GM19463 (cell line): ENCODE measurements around the gene CTBP2.

Experiments
- ATAC-seq: cut with Tn5 transposase; IDR thresholded peaks from one replicate; pipeline ENCODE4 v1.9.1; 2021; ENCODE audit warnings: mild to moderate bottlenecking, moderate library complexity; ENCODE audit not compliant: unreplicated experiment

Gene CTBP2

GRCh38 chr10:125107166-125107949, 53.0 kb downstream of the CTBP2 start:
- no peak for ATAC-seq

GRCh38 chr10:125106586-125106985, 53.8 kb downstream of the CTBP2 start:
- ATAC-seq: no peak

GRCh38 chr10:125105706-125106255, 54.6 kb downstream of the CTBP2 start:
- ATAC-seq: no peak

GRCh38 chr10:125105155-125105554, 55.2 kb downstream of the CTBP2 start:
- no peak for ATAC-seq

- ATAC-seq: no peak
Measured at GRCh38 chr10:125104559-125104958, 55.8 kb downstream of the CTBP2 start.

DNA sequence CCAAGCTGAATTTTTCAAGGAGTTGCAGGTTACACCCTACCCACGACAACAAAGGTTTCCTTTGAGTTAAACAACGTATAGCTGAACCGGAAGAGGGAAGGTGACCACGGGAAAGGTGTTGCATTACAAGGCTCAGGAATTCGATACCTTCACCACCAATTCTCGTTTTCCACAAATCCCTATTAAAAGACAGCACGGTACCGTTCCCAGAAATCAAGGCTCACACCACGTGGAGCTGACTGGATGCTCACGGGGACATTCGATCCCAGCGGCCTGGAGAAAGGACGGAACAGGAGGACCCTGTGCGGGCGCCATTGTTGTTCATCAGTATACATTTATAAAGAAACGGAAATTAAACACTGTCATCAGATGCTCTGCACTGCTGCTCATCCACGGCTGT, 56.4 kb downstream of the CTBP2 start:
- ATAC-seq: no peak

GRCh38 chr10:125103466-125103865, 56.9 kb downstream of the CTBP2 start:
- no peak for ATAC-seq

DNA sequence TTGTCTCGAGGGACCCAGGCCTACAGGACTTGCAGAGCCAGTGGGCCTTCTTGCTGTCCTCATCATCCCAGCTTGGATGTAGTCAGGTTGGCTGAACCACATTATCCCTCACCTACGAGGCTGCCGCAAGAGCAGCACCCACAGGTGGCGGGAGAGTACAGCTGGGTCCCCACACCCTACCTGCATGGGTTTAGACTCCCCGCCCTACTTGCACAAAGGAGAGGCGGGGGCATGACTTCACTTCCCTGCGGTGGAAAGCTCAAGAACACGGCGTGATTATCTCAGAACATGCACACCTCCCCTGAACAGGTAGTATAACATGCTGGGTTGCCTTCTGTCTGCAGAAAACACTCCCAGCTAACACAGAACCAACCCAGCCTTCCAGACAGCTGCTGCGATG, 57.5 kb downstream of the CTBP2 start:
- ATAC-seq: no peak

DNA sequence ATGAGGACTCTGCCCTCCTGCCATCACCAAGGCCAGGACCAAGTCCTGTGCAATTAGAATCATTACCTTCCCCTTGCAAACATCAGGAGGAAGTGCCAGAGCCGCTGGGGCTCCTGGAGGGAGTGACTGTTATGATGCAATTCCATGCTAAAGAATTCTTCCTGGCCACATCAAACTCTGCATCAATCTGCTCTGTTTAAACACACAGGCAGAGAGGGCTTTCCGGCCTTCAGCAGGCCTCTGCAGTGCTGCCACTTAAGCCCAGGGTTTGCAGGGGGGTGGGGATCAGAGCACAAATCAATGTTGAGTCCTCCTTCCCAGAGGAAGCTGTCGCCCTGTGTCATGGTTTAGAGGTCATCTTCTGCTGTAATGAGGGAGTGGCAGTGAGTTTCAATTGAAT, 58.1 kb downstream of the CTBP2 start:
- no peak for ATAC-seq

DNA sequence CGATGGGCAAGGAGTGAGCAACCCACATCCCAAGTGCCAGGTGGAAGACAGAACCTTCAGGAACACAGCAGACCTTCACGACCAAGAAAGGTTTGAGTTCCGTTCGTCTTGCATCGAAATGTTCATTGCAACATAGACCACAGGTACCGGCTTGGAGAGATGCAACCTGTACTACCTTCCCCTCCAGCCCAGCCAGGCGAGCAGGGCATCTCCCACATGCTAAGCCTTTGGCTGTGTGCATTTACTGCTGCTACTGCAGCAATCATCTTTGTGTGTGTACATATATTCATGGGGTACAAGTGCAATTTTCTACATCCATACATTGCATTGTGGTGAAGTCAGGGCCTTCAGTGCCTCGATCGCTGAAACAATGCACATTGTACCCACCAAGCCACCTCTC, 58.8 kb downstream of the CTBP2 start:
- ATAC-seq: no peak

- ATAC-seq: no peak
Measured at GRCh38 chr10:125101049-125101448, 59.3 kb downstream of the CTBP2 start.

- no peak for ATAC-seq
Measured at GRCh38 chr10:125097409-125098070, 62.8 kb downstream of the CTBP2 start.

DNA sequence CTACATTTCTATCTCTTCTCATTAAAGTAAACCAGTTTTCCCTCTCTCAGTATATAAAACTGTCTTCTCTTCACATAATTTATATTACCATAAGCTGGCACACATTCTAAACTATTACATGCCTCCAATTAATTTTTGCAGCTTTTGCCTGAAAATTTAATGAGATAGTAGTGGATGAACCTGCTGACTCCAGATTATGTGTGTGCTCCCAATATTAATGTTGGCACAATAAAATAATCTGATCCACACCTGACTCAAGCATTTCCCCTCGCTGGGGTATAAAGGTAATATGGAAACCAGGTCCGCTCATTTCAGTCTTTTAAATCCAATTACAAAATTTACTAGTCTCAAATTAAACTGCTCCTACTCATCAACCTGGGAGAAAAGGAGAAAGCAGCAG, 63.4 kb downstream of the CTBP2 start:
- ATAC-seq: no peak

- no peak for ATAC-seq
Measured at GRCh38 chr10:125096371-125096770, 64.0 kb downstream of the CTBP2 start.

DNA sequence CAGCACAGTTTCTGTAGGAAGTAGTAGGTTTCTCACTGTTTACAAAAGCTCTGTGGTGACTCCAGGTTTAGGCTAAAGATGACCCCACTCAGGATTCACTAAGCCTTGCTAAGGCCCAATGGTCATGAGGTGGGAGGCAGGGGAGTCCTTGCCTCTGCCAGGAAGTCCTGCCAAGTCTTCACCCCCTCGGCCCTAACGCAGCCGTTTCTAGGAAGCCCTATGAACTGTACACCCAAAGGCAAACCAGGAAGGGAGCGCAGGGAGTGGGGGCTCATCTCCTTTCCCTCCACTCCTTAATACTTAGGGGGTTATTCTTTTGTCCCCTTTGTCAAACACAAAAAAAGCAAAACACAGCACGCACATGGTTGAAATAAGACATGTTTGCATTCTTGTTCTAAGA, 64.6 kb downstream of the CTBP2 start:
- no peak for ATAC-seq

DNA sequence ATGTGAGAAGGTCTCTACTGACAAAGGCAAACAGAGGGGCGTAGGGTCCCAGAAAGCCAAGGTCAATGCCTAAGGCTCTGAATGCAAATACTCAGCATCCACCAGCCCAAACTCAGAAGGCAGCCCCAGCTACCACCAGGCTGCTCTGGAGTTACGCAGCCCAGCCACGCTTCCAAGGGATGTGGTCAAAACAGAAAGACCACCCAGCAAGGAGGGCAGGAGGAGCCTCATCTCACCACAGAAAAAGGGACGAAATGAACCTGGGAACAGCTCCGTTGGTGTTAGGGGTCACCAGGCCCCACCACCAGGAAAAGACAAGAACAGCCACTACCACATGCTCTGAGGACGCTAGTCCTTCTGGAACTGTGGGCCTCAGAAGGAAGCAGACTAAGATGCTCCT, 65.1 kb downstream of the CTBP2 start:
- no peak for ATAC-seq

- ATAC-seq: no peak
Measured at GRCh38 chr10:125094806-125095205, 65.6 kb downstream of the CTBP2 start.

DNA sequence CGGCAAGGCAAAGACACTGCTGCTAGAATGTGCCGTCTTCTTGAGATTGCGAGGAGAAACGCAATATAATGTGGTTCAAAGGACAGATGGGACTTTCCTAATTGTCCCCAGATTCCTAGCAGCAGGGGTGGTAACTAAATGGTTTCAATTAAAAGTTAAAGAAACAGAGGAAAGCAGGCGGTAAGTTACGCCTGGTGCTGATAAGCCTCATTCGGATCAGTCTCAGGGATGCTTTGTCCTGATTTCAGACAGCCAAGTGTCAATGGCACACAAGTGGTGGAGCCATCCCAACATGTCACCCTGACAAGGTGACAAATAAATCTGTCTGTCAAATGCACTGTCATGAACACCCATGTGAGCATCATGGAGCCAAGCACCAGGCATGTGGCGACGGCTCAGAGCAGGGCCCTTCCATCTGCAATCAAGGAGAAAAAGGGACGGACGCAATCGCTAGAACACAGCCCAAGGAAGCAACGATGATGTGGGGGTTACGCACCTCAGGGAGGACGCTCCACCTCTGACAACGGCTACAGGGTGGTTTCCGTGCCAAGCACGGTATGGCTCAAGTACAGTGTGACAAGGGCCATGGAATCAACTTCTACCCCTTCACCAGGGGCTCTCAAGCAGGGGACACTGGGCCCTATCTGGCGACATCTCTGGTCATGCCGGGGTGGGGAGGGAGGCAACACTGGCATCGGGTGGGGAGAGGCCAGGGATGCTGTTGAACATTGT, 66.2 kb downstream of the CTBP2 start:
- no peak for ATAC-seq

DNA sequence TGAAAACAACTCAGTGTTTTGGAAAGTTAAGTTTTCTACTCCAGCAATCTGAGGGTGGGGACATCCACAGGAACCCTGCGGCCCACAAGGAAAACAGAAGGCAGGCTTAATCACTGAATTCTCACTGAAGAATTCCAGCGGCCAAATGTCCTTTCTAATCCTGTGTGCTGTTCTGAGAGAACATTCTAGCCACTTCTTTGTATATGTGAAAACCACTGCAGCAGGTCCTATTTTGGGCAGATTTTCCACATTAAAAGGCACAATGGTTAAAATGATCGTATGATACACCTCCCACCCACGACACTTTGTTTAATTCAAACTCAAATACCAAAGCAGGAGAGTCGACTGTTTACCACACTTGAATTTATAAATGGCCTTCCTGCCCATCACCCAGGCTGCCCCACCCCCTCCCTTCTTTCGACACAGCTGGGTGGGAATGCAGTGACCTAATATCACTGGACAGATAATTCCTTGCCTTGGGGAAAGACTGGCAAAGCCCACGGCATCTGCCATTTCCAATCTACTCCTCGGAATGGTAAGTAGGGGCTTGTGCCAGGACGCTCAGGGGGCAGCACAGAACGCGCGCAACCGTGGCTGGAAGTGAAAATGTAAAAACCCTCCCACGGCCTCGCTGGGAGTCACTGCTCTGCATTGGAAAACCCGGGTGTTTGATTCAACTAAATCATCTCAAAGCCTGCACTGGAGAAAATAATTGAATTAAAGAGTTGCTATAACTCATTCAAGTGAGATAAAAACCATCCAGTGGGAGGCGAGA, 67.0 kb downstream of the CTBP2 start:
- no peak for ATAC-seq

DNA sequence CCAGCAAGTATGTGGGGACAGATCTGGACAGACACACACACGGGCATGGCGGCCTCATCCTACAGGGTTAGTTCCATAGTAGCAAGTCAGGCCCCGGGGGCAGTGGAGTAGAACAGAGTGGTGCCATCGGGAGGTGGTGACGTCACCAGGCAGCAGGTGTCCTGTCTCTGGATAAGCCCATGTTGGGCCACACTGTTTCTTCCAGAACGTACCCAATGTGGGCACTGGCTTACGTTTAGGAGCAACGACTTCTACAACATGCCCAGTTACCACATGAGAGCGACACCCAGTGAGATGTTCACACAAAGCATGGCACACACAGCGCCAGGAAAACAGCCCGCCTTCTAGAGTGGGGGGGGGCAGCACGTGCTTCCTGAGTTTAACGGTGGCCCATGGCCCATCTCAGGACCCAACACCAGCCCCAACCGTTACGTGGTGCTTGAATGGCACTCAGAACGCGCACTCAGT, 67.8 kb downstream of the CTBP2 start:
- no peak for ATAC-seq

- ATAC-seq: no peak
Measured at GRCh38 chr10:125091891-125092290, 68.5 kb downstream of the CTBP2 start.
